H9 (cell line): ENCODE results near the gene CAMTA1. TPM values are rescaled to one million over a fixed set of nuclear protein-coding genes. Genes with fewer than 3 reads are reported as not detected.

ENCODE experiments used
- DNase-seq: peaks from one replicate; pipeline ENCODE4 v3.0.0-alpha.2; 2017
- H2AFZ ChIP-seq: one replicate; pipeline ENCODE4 v1.6.1; 2013; ENCODE audit warnings: mild to moderate bottlenecking, low read length, control low read depth, moderate library complexity
- H2AK5ac ChIP-seq: 2 replicates; pipeline ENCODE4 v1.6.1; 2013; ENCODE audit warnings: low read length, control low read depth, mixed read lengths; ENCODE audit not compliant: insufficient read length
- H2BK120ac ChIP-seq: one replicate; pipeline ENCODE4 v1.6.1; 2013; ENCODE audit warnings: low read depth, mild to moderate bottlenecking, low read length, control low read depth, inconsistent platforms; ENCODE audit not compliant: poor library complexity, severe bottlenecking
- H2BK12ac ChIP-seq: 2 replicates; pipeline ENCODE4 v1.6.1; 2013; ENCODE audit warnings: low read length, control low read depth, mixed read lengths, low read depth; ENCODE audit not compliant: insufficient read length
- H2BK15ac ChIP-seq: 2 replicates; pipeline ENCODE4 v1.6.1; 2013; ENCODE audit warnings: low read depth, low read length, control low read depth
- H2BK20ac ChIP-seq: one replicate; pipeline ENCODE4 v1.6.1; 2013; ENCODE audit warnings: low read depth, mild to moderate bottlenecking, low read length, control low read depth, inconsistent platforms; ENCODE audit not compliant: poor library complexity, severe bottlenecking
- H2BK5ac ChIP-seq: 2 replicates; pipeline ENCODE4 v1.6.1; 2013; ENCODE audit warnings: low read length, control low read depth, mixed read lengths; ENCODE audit not compliant: insufficient read length
- H3K14ac ChIP-seq: 2 replicates; pipeline ENCODE4 v1.6.1; 2013; ENCODE audit warnings: low read length, control low read depth; ENCODE audit not compliant: insufficient read depth
- H3K18ac ChIP-seq: 2 replicates; pipeline ENCODE4 v1.6.1; 2013; ENCODE audit warnings: low read depth, mild to moderate bottlenecking, mixed read lengths, low read length, control low read depth; ENCODE audit not compliant: insufficient read length
- H3K23ac ChIP-seq: 2 replicates; pipeline ENCODE4 v1.6.1; 2013; ENCODE audit warnings: low read length, control low read depth, mixed read lengths, low read depth; ENCODE audit not compliant: insufficient read length
- H3K23me2 ChIP-seq: 2 replicates; pipeline ENCODE4 v1.6.1; 2013; ENCODE audit warnings: low read depth, mild to moderate bottlenecking, mixed read lengths, low read length, control low read depth; ENCODE audit not compliant: insufficient read length, poor library complexity, severe bottlenecking
- H3K27ac ChIP-seq: 2 replicates; pipeline ENCODE4 v1.5.1; 2013; ENCODE audit warnings: low read length, control low read depth, mixed read lengths, low read depth; ENCODE audit not compliant: insufficient read length
- H3K27me3 ChIP-seq: 2 replicates; pipeline ENCODE4 v1.6.1; 2013; ENCODE audit warnings: low read length, control low read depth, inconsistent platforms; ENCODE audit not compliant: insufficient read depth
- H3K4ac ChIP-seq: 2 replicates; pipeline ENCODE4 v1.6.1; 2013; ENCODE audit warnings: low read depth, mild to moderate bottlenecking, control low read depth, inconsistent platforms, low read length, moderate library complexity
- H3K4me1 ChIP-seq: 2 replicates; pipeline ENCODE4 v1.6.1; 2013; ENCODE audit warnings: low read length, control low read depth, inconsistent platforms; ENCODE audit not compliant: insufficient read depth
- H3K4me2 ChIP-seq: 2 replicates; pipeline ENCODE4 v1.6.1; 2013; ENCODE audit warnings: low read length, control low read depth, mixed read lengths; ENCODE audit not compliant: insufficient read length, insufficient read depth
- H3K56ac ChIP-seq: 2 replicates; pipeline ENCODE4 v1.6.1; 2013; ENCODE audit warnings: low read depth, mild to moderate bottlenecking, mixed read lengths, low read length, control low read depth; ENCODE audit not compliant: insufficient read length
- H3K79me1 ChIP-seq: 2 replicates; pipeline ENCODE4 v1.6.1; 2013; ENCODE audit warnings: low read depth, mild to moderate bottlenecking, moderate library complexity, low read length, control low read depth, inconsistent platforms; ENCODE audit not compliant: insufficient read depth, poor library complexity, severe bottlenecking
- H3K79me2 ChIP-seq: 2 replicates; pipeline ENCODE4 v1.6.1; 2013; ENCODE audit warnings: low read length, control low read depth, inconsistent platforms; ENCODE audit not compliant: insufficient read depth
- H3K9ac ChIP-seq: 2 replicates; pipeline ENCODE4 v1.6.1; 2013; ENCODE audit warnings: low read length, control low read depth, mixed read lengths; ENCODE audit not compliant: insufficient read length; ENCODE audit errors: extremely low read depth
- H3K9me3 ChIP-seq: one replicate; pipeline ENCODE4 v1.6.1; 2013; ENCODE audit warnings: low read depth, low read length, inconsistent platforms; ENCODE audit not compliant: control insufficient read depth
- H3T11ph ChIP-seq: one replicate; pipeline ENCODE4 v1.6.1; 2013; ENCODE audit warnings: mild to moderate bottlenecking, low read length, control low read depth, inconsistent platforms
- H4K20me1 ChIP-seq: one replicate; pipeline ENCODE4 v1.6.1; 2013; ENCODE audit not compliant: control insufficient read depth, insufficient read length, insufficient read depth
- H4K5ac ChIP-seq: 2 replicates; pipeline ENCODE4 v1.6.1; 2013; ENCODE audit warnings: low read depth, mild to moderate bottlenecking, mixed read lengths, low read length, control low read depth; ENCODE audit not compliant: insufficient read length
- H4K8ac ChIP-seq: replicated peaks from 2 replicates; pipeline ENCODE4 v1.6.1; 2013; ENCODE audit warnings: low read length, control low read depth, mixed read lengths, low read depth; ENCODE audit not compliant: insufficient read length
- H4K91ac ChIP-seq: 2 replicates; pipeline ENCODE4 v1.6.1; 2013; ENCODE audit warnings: low read depth, mild to moderate bottlenecking, moderate library complexity, mixed read lengths, low read length, control low read depth; ENCODE audit not compliant: insufficient read length
- H3K27ac Mint-ChIP-seq, 3 experiments: 2 replicates in 2 of 3; 3 replicates in 1 of 3; pipeline ENCODE4 v1.8.0; 2020 to 2021; ENCODE audit warnings: mixed read lengths in 3 of 3, mild to moderate bottlenecking in 1 of 3, moderate library complexity in 1 of 3
- H3K27me3 Mint-ChIP-seq: 2 replicates; pipeline ENCODE4 v1.8.0; 2021; ENCODE audit warnings: low read depth, mild to moderate bottlenecking, moderate library complexity, mixed read lengths
- H3K36me3 Mint-ChIP-seq, 3 experiments: 2 replicates in 2 of 3; 3 replicates in 1 of 3; pipeline ENCODE4 v1.8.0; 2020 to 2021; ENCODE audit warnings: low read depth in 3 of 3, mixed read lengths in 3 of 3; ENCODE audit not compliant: insufficient read depth in 1 of 3
- H3K4me1 Mint-ChIP-seq, 2 experiments: 2 replicates each; pipeline ENCODE4 v1.8.0; 2020; ENCODE audit warnings: mixed read lengths in 2 of 2
- H3K4me3 Mint-ChIP-seq, 2 experiments: 2 replicates in 1 of 2; 3 replicates in 1 of 2; pipeline ENCODE4 v1.8.0; 2020 to 2021; ENCODE audit warnings: mild to moderate bottlenecking in 2 of 2, mixed read lengths in 2 of 2, moderate library complexity in 1 of 2
- H3K9me3 Mint-ChIP-seq, 2 experiments: 2 replicates in 1 of 2; 3 replicates in 1 of 2; pipeline ENCODE4 v1.8.0; 2020; ENCODE audit warnings: mild to moderate bottlenecking in 2 of 2, mixed read lengths in 2 of 2, moderate library complexity in 1 of 2
- WGBS: extraction: QIAGEN DNeasy Blood & Tissue Kit; methylation state at CpG from one replicate; pipeline ENCODE4 v1.1.7; 2013; ENCODE audit warnings: missing lambda C conversion rate, low lambda C conversion rate, mixed read lengths; ENCODE audit not compliant: insufficient read length; ENCODE audit errors: extremely low coverage; 5-methylcytosine and 5-hydroxymethylcytosine counted together
- total RNA-seq: library from RNA; stranded (reverse); gene quantifications from 2 replicates; pipeline ENCODE4 v1.2.1, GENCODE V29; 2021
- TF ChIP-seq, protein P1 (sequence below): fragments of 200-600 bp; sonication (generic); conservative IDR thresholded peaks from 3 replicates; pipeline ENCODE4 v1.8.0; 2021; ENCODE audit warnings: antibody characterized with exemption, mild to moderate bottlenecking

The CAMTA1 gene
- total RNA-seq, 1 experiment from 2014 or later = 115 TPM

GRCh38 chr1:7644086-7644485 is 858.8 kb downstream of the CAMTA1 start:
- Histone ChIP-seq H3K18ac (no peak overlapping the region), H2AK5ac (no peak overlapping the region), H3K9me3 (no peaks in the 10 kb centered on the region), H3K4ac (no peak overlapping the region), H3K56ac (no peak overlapping the region), H2BK12ac (no peak overlapping the region), H3K14ac (no peak overlapping the region), H3K79me1 (no peaks in the 10 kb centered on the region), H3K4me2 (no peak overlapping the region), H4K8ac (no peak overlapping the region), H3K4me1 (no peaks in the 10 kb centered on the region; the same call in 1 of the 2 replicates), H2AFZ (no peak overlapping the region), H4K20me1 (peaks cover 5% of the 10 kb centered on the region), H3K23ac (no peak overlapping the region), H3K27ac (no peak overlapping the region), H3K79me2 (no peaks in the 10 kb centered on the region), H3K9ac (no peak overlapping the region), H4K91ac (no peak overlapping the region), H4K5ac (no peak overlapping the region), H3K27me3 (no peaks in the 10 kb centered on the region), H2BK5ac (no peak overlapping the region), H3K23me2 (peaks cover 3% of the 10 kb centered on the region), H2BK15ac (no peak overlapping the region), H2BK120ac (no peak overlapping the region), H2BK20ac (no peak overlapping the region), H3T11ph (no peak overlapping the region)
- DNase-seq = no peak
- H3K36me3 Mint-ChIP-seq = no peaks in the 10 kb centered on the region
- peaks cover 7 to 29% of the 10 kb centered on the region in 2 experiments for H3K4me1 Mint-ChIP-seq
- H3K9me3 Mint-ChIP-seq = no peaks in the 10 kb centered on the region; a peak in 1 of 5 replicates
- WGBS = no CpG with 5 or more reads among the region's 3 CpGs
- H3K27ac Mint-ChIP-seq = peak overlapping the region in 1 of 3 experiments; percentile 70; a peak in 1 of 7 replicates
- H3K27me3 Mint-ChIP-seq = peaks cover 2% of the 10 kb centered on the region; the same call in 1 of the 2 replicates
- TF ChIP-seq, protein P1, sequence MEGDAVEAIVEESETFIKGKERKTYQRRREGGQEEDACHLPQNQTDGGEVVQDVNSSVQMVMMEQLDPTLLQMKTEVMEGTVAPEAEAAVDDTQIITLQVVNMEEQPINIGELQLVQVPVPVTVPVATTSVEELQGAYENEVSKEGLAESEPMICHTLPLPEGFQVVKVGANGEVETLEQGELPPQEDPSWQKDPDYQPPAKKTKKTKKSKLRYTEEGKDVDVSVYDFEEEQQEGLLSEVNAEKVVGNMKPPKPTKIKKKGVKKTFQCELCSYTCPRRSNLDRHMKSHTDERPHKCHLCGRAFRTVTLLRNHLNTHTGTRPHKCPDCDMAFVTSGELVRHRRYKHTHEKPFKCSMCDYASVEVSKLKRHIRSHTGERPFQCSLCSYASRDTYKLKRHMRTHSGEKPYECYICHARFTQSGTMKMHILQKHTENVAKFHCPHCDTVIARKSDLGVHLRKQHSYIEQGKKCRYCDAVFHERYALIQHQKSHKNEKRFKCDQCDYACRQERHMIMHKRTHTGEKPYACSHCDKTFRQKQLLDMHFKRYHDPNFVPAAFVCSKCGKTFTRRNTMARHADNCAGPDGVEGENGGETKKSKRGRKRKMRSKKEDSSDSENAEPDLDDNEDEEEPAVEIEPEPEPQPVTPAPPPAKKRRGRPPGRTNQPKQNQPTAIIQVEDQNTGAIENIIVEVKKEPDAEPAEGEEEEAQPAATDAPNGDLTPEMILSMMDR = peak; percentile 42; the same call in 2 of the 3 replicates
- no peak overlapping the region for H3K4me3 Mint-ChIP-seq
